Ishikawa (cell line): ENCODE results near the gene ANKFN1.

Source experiments
- CEBPB ChIP-seq: IDR thresholded peaks from 2 replicates; pipeline ENCODE4 v1.6.1; 2012
- CREB1 ChIP-seq: IDR thresholded peaks from 2 replicates; pipeline ENCODE4 v1.6.1; 2012; ENCODE audit warnings: low read depth
- EGR1 ChIP-seq: IDR thresholded peaks from 2 replicates; pipeline ENCODE4 v1.6.1; 2012
- EP300 ChIP-seq: IDR thresholded peaks from 2 replicates; pipeline ENCODE4 v1.6.1; 2012; ENCODE audit warnings: borderline replicate concordance
- FOXM1 ChIP-seq: IDR thresholded peaks from 2 replicates; pipeline ENCODE4 v1.6.1; 2012; ENCODE audit warnings: low read depth, borderline replicate concordance
- MAX ChIP-seq: IDR thresholded peaks from 2 replicates; pipeline ENCODE4 v1.6.1; 2012
- NFIC ChIP-seq: IDR thresholded peaks from 2 replicates; pipeline ENCODE4 v1.6.1; 2012
- RAD21 ChIP-seq: IDR thresholded peaks from 2 replicates; pipeline ENCODE4 v1.6.1; 2012; ENCODE audit warnings: low read depth
- REST ChIP-seq: IDR thresholded peaks from 2 replicates; pipeline ENCODE4 v1.6.1; 2012; ENCODE audit warnings: low read depth, mild to moderate bottlenecking
- TAF1 ChIP-seq: IDR thresholded peaks from 2 replicates; pipeline ENCODE4 v1.6.1; 2012; ENCODE audit warnings: low read depth, mild to moderate bottlenecking
- TCF12 ChIP-seq: IDR thresholded peaks from 2 replicates; pipeline ENCODE4 v1.6.1; 2012; ENCODE audit warnings: low read depth
- TEAD4 ChIP-seq: IDR thresholded peaks from 2 replicates; pipeline ENCODE4 v1.6.1; 2012
- USF1 ChIP-seq: IDR thresholded peaks from 2 replicates; pipeline ENCODE4 v1.6.1; 2012
- YY1 ChIP-seq: IDR thresholded peaks from 2 replicates; pipeline ENCODE4 v1.6.1; 2012; ENCODE audit warnings: low read depth
- ZBTB7A ChIP-seq: IDR thresholded peaks from 2 replicates; pipeline ENCODE4 v1.6.1; 2012; ENCODE audit warnings: low read depth

ANKFN1 gene

GRCh38 chr17:56111706-56112485 lies 41.4 kb upstream of the ANKFN1 start:
- no peak for TF ChIP-seq CREB1
- TF ChIP-seq NFIC = no peak
- no peak for TF ChIP-seq YY1
- TF ChIP-seq MAX = no peak
- TF ChIP-seq REST = no peak
- no peak for TF ChIP-seq USF1
- no peak for TF ChIP-seq EGR1
- TF ChIP-seq TCF12 = no peak
- no peak for TF ChIP-seq TAF1
- no peak for TF ChIP-seq TEAD4
- TF ChIP-seq FOXM1 = no peak

GRCh38 chr17:56113486-56113885 lies 39.8 kb upstream of the ANKFN1 start:
- TF ChIP-seq RAD21 = no peak
- no peak for TF ChIP-seq NFIC
- TF ChIP-seq CREB1 = no peak
- no peak for TF ChIP-seq CEBPB
- no peak for TF ChIP-seq USF1
- TF ChIP-seq MAX = no peak
- no peak for TF ChIP-seq TAF1
- no peak for TF ChIP-seq TCF12
- TF ChIP-seq YY1 = no peak
- TF ChIP-seq TEAD4 = no peak
- TF ChIP-seq EP300 = no peak
- no peak for TF ChIP-seq EGR1
- TF ChIP-seq FOXM1 = no peak

- TF ChIP-seq EP300 (no peak), TEAD4 (no peak), TAF1 (no peak), REST (no peak)
Measured at GRCh38 chr17:56114469-56114868, 38.8 kb upstream of the ANKFN1 start.

GRCh38 chr17:56119191-56119590 lies 34.1 kb upstream of the ANKFN1 start:
- TF ChIP-seq CREB1 (no peak), EGR1 (no peak), ZBTB7A (no peak), TEAD4 (no peak), RAD21 (no peak)

- TF ChIP-seq ZBTB7A (no peak), NFIC (no peak), FOXM1 (no peak), EP300 (no peak), MAX (no peak), EGR1 (no peak), CEBPB (no peak), CREB1 (no peak)
Measured at GRCh38 chr17:56119936-56120335, 33.3 kb upstream of the ANKFN1 start.

GRCh38 chr17:56121191-56122051 lies 31.9 kb upstream of the ANKFN1 start:
- TF ChIP-seq ZBTB7A = no peak
- TF ChIP-seq NFIC = no peak
- TF ChIP-seq TAF1 = no peak
- TF ChIP-seq REST = no peak
- no peak for TF ChIP-seq USF1
- TF ChIP-seq EGR1 = no peak
- TF ChIP-seq FOXM1 = no peak
- TF ChIP-seq TEAD4 = no peak
- TF ChIP-seq EP300 = no peak
- no peak for TF ChIP-seq YY1
- TF ChIP-seq RAD21 = no peak
- TF ChIP-seq CEBPB = no peak
- TF ChIP-seq CREB1 = no peak
- no peak for TF ChIP-seq MAX
- no peak for TF ChIP-seq TCF12
